MM.1S (cell line): ENCODE data around the gene COMTD1.

Experiments
- DNase-seq: peaks from one replicate; pipeline ENCODE4 v3.0.0-alpha.2; 2015
- H2AFZ ChIP-seq: fragments of 300-600 bp; sonication (generic); 2 replicates; pipeline ENCODE4 v1.6.0; 2016; ENCODE audit warnings: antibody characterized with exemption, low read length
- H3F3A ChIP-seq: fragments of 300-600 bp; sonication (generic); 2 replicates; pipeline ENCODE4 v1.6.1; 2016; ENCODE audit warnings: mild to moderate bottlenecking, antibody characterized with exemption, low read length, moderate library complexity, mixed read lengths; ENCODE audit not compliant: insufficient read depth
- H3K27ac ChIP-seq: fragments of 300-600 bp; sonication (generic); 2 replicates; pipeline ENCODE4 v1.5.1; 2016; ENCODE audit warnings: mild to moderate bottlenecking, low read length
- H3K27me3 ChIP-seq: fragments of 300-600 bp; sonication (generic); replicated peaks from 2 replicates; pipeline ENCODE4 v1.6.0; 2016; ENCODE audit warnings: low read length; ENCODE audit not compliant: insufficient read depth
- H3K36me3 ChIP-seq: fragments of 300-600 bp; sonication (generic); replicated peaks from 2 replicates; pipeline ENCODE4 v1.6.1; 2016; ENCODE audit warnings: mild to moderate bottlenecking, low read length, mixed read lengths; ENCODE audit not compliant: insufficient read depth
- H3K4me1 ChIP-seq: fragments of 300-600 bp; sonication (generic); 2 replicates; pipeline ENCODE4 v1.6.1; 2016; ENCODE audit warnings: low read length, mixed read lengths
- H3K4me2 ChIP-seq: fragments of 300-600 bp; sonication (generic); 2 replicates; pipeline ENCODE4 v1.6.0; 2016; ENCODE audit warnings: low read depth, low read length
- H3K4me3 ChIP-seq: fragments of 300-600 bp; sonication (generic); 2 replicates; pipeline ENCODE4 v1.5.1; 2016; ENCODE audit warnings: low read length, mixed read lengths
- H3K79me2 ChIP-seq: fragments of 300-600 bp; sonication (generic); 2 replicates; pipeline ENCODE4 v1.6.1; 2016; ENCODE audit warnings: mixed run types, low read length, mixed read lengths
- H3K9ac ChIP-seq: fragments of 300-600 bp; sonication (generic); 2 replicates; pipeline ENCODE4 v1.6.1; 2016; ENCODE audit warnings: low read length, mixed read lengths
- H3K9me2 ChIP-seq: fragments of 300-600 bp; sonication (generic); replicated peaks from 2 replicates; pipeline ENCODE4 v1.6.1; 2016; ENCODE audit warnings: mild to moderate bottlenecking, low read length, mixed read lengths; ENCODE audit not compliant: insufficient read depth
- H3K9me3 ChIP-seq: fragments of 300-600 bp; sonication (generic); replicated peaks from 2 replicates; pipeline ENCODE4 v1.6.1; 2016; ENCODE audit warnings: mild to moderate bottlenecking, low read length, mixed read lengths; ENCODE audit not compliant: insufficient read depth
- H4K20me1 ChIP-seq: fragments of 300-600 bp; sonication (generic); 2 replicates; pipeline ENCODE4 v1.6.1; 2016; ENCODE audit warnings: mild to moderate bottlenecking, low read length, moderate library complexity, mixed read lengths; ENCODE audit not compliant: insufficient read depth
- EZH2 ChIP-seq: fragments of 300-600 bp; sonication (generic); optimal IDR thresholded peaks from 2 replicates; pipeline ENCODE3; 2017; ENCODE audit warnings: low read depth, mild to moderate bottlenecking, antibody characterized with exemption, low read length, mixed read lengths
- EZH2phosphoT487 ChIP-seq: fragments of 300-600 bp; sonication (generic); IDR thresholded peaks from 2 replicates; pipeline ENCODE4 v1.6.1; 2018; ENCODE audit warnings: antibody characterized with exemption, low read length
- TF ChIP-seq, protein P1 (sequence below): fragments of 300-600 bp; sonication (generic); IDR thresholded peaks from 2 replicates; pipeline ENCODE4 v1.5.1; 2016; ENCODE audit warnings: antibody characterized with exemption, low read length, mixed read lengths

COMTD1 gene

DNA sequence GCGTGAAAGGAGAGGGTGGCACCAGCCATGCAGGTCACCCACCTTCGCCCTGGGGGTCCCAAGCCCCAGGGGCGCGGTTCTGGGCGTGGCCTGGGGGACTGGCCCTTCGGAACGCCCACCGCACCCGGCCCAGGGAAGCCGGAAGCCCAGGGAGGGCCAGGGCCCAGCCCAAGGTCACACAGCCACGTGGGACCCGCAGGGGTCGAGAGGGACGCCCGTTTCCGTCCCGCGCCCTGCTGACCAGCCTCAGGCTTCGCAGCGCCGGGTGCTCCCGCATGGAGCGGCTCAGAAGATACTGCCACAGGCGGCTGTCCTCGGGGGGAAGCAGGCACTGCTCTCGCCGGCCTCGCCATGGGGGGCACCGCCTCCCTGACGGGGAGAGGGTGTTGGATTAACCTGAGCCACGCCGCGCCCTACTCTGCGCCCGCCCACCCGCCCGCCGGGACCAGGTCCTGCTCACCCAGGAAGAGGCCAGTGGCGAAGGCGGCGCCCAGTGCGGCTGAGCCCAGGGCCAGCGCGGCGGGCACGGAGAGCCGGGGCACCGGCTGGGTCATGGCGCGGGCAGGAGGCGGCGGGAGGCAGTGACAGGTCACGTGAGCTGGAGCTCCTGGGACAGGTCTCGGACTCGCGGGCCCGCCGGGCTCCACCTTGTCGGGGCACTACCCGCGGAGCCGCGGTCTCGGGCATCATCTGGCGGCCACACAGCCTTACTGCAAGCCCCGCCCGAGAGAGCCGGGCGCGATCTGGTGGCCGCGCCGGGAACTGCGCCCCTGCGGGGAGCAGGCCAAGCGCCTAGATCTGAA is at the start of gene COMTD1:
Gene COMTD1 (minus strand): TSS at position 583 of the 803 bp plus-strand sequence. CDS start 29 bp downstream, at position 554.
- TF ChIP-seq, protein P1, sequence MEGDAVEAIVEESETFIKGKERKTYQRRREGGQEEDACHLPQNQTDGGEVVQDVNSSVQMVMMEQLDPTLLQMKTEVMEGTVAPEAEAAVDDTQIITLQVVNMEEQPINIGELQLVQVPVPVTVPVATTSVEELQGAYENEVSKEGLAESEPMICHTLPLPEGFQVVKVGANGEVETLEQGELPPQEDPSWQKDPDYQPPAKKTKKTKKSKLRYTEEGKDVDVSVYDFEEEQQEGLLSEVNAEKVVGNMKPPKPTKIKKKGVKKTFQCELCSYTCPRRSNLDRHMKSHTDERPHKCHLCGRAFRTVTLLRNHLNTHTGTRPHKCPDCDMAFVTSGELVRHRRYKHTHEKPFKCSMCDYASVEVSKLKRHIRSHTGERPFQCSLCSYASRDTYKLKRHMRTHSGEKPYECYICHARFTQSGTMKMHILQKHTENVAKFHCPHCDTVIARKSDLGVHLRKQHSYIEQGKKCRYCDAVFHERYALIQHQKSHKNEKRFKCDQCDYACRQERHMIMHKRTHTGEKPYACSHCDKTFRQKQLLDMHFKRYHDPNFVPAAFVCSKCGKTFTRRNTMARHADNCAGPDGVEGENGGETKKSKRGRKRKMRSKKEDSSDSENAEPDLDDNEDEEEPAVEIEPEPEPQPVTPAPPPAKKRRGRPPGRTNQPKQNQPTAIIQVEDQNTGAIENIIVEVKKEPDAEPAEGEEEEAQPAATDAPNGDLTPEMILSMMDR, result peak; percentile 100
- TF ChIP-seq EZH2, result no peak
- DNase-seq, result peak; percentile 96
- H3K27ac ChIP-seq, result peak within 1 kb of the TSS; percentile 86
- peaks cover 6% of the 10 kb centered on the region for H3K36me3 ChIP-seq
- no peaks in the 10 kb centered on the region for H3K9me2 ChIP-seq
- peaks cover 24% of the 10 kb centered on the region for H3F3A ChIP-seq
- no peaks in the 10 kb centered on the region for H3K27me3 ChIP-seq
- no peaks in the 10 kb centered on the region for H4K20me1 ChIP-seq
- peak within 1 kb of the TSS; percentile 89 for H2AFZ ChIP-seq
- H3K79me2 ChIP-seq, result peaks cover 39% of the 10 kb centered on the region
- peak within 1 kb of the TSS; percentile 99 for H3K4me3 ChIP-seq
- no peaks in the 10 kb centered on the region for H3K9me3 ChIP-seq
- peak within 1 kb of the TSS; percentile 98 for H3K4me2 ChIP-seq
- H3K9ac ChIP-seq, result peak within 1 kb of the TSS; percentile 92
- H3K4me1 ChIP-seq, result peaks cover 14% of the 10 kb centered on the region

DNA sequence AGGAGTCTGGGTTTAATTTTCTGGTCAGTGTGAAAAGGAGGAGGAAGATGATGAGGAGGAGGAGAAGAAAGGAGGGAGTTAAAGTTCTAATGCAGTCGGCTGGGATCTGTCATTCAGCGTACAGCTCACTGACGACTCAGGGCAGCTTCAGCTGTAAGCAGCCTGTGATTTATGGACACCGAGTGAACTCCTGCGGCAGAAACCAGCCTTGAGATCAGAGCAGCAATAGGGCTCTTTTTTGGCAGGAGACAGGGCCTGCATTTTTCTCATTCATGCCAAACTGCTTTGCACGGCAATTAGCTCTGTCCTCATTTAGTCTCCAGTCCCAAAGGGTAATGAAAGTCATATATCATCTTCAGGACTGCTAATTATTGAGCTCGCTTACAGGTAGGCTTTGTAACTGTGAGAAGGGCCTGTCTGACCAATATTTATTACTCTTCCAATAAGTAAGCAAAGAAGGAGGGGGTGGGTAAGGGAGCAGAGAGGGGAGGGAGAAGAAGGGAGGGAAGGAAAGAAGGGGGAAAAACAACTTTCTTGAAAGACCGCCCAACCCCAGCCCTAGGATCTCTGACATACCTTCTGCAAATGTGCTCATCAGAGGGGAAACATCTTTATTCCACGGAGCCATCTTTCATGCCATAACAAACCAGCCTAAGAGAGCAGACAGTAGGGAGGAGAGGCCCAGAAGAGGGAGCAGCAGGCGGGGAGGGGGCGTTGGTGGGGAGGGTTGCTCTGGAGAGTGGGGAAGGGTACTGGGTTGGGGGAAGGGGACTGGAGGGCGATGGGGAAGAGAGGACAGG is 48.1 kb upstream of the COMTD1 start:
- Histone ChIP-seq H3K9ac (no peak overlapping the region), H3K4me1 (no peaks in the 10 kb centered on the region), H3K36me3 (no peaks in the 10 kb centered on the region), H3K9me3 (no peaks in the 10 kb centered on the region), H3K9me2 (no peaks in the 10 kb centered on the region), H2AFZ (no peak overlapping the region), H3K79me2 (no peaks in the 10 kb centered on the region), H3K4me2 (no peak overlapping the region), H3K27ac (no peak overlapping the region), H4K20me1 (no peaks in the 10 kb centered on the region), H3F3A (no peaks in the 10 kb centered on the region), H3K4me3 (no peak overlapping the region), H3K27me3 (no peaks in the 10 kb centered on the region)
- DNase-seq, result no peak
- TF ChIP-seq EZH2 (no peak), EZH2phosphoT487 (no peak)
- TF ChIP-seq, protein P1, result no peak

DNA sequence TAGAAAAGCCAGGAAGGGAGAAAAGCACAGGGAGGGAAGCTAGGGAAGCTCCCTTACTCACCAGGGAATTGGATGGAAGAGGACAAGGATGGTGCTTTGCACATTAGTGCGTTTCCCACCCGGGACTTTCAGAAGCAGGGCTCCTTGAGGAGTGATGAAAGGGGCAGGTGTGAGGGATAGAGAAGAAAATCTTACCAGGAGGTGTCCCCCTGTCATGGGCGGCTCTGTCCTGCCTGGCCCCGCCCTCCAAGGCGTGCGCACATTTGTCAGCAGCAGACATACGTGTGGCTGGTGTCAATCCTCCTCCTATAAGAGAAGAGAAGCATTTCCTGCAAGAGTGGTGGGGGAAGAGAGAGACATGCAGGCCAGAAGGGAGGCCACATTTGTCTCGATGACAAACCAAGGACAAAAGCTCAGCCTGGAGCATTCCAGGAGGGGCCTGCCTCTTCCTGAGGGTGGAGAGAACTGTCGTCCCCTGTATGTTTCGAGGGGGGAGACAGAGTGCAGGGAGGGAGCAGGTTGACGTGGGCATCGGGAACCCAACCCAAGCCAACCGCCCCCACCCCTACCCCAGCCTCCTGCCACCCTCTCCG is 47.4 kb upstream of the COMTD1 start:
- no peak for DNase-seq
- TF ChIP-seq EZH2 (no peak), EZH2phosphoT487 (no peak)
- TF ChIP-seq, protein P1, result no peak
- Histone ChIP-seq H3K4me1 (no peaks in the 10 kb centered on the region), H3K9ac (no peak overlapping the region), H3K4me2 (no peak overlapping the region), H3K27me3 (no peaks in the 10 kb centered on the region), H2AFZ (no peak overlapping the region), H3K27ac (no peak overlapping the region), H3K9me3 (no peaks in the 10 kb centered on the region), H3F3A (no peaks in the 10 kb centered on the region), H3K4me3 (no peak overlapping the region), H3K9me2 (no peaks in the 10 kb centered on the region), H3K36me3 (no peaks in the 10 kb centered on the region), H4K20me1 (no peaks in the 10 kb centered on the region), H3K79me2 (no peaks in the 10 kb centered on the region)
